K562 (cell line): Measurements from ENCODE around the gene VTCN1. TPM values are rescaled to one million over a fixed set of nuclear protein-coding genes. Genes with fewer than 3 reads are reported as not detected.

Experiments used
- ATAC-seq: fragments of 200-7000 bp; cut with Tn5 transposase; 3 replicates; pipeline ENCODE4 v1.9.1; 2020; ENCODE audit warnings: moderate library complexity
- BruUV-seq: library from RNA; stranded (reverse); fragments of 400-500 nt; replicated peaks from 2 replicates; lab custom pipeline; 2021; lab: Mats Ljungman, UMichigan
- CTCF ChIA-PET: fragments of 300-600 bp; formaldehyde crosslinking; extraction: SDS; loops from one replicate; lab custom pipeline; 2021; ENCODE audit warnings: low intra/inter-chr PET ratio; lab: Yijun Ruan, JAX
- POLR2A ChIA-PET: fragments of 300-600, 350-650 bp; sonication (Branson Sonifier 250); formaldehyde crosslinking; extraction: SDS; loops from one replicate; lab custom pipeline; 2021; ENCODE audit warnings: antibody characterized with exemption, inconsistent platforms; lab: Yijun Ruan, JAX
- DNase-seq, 4 experiments: peaks; one replicate each; pipeline versions ENCODE4 v3.0.0 to v3.0.0-alpha.2; 2011 to 2018; ENCODE audit warnings: low spot score in 3 of 4, mixed read lengths in 3 of 4; ENCODE audit errors: extremely low read depth in 1 of 4
- FAIRE-seq: peaks from 2 replicates; lab custom pipeline; 2011; peaks lifted over from hg19 to GRCh38; lab: Jason Lieb, UNC
- H2AFZ ChIP-seq: 2 replicates; pipeline ENCODE4 v1.6.0; 2011; ENCODE audit warnings: low read depth, low read length, control low read depth, inconsistent platforms
- H3K27ac ChIP-seq: fragments of 200-600 bp; 3 replicates; pipeline ENCODE4 v1.8.0; 2011; ENCODE audit warnings: low read depth, mild to moderate bottlenecking, control low read depth, inconsistent platforms, low read length, moderate library complexity, mixed read lengths; ENCODE audit errors: extremely low read depth
- H3K27me3 ChIP-seq, 2 experiments: fragments of 300-600 bp in 1 of 2; 2 replicates in 1 of 2; 3 replicates in 1 of 2; pipeline versions ENCODE4 v1.6.0 to v1.8.0; 2011; ENCODE audit warnings: inconsistent platforms in 2 of 2, low read length in 2 of 2, mild to moderate bottlenecking in 1 of 2, mixed read lengths in 1 of 2, moderate library complexity in 1 of 2; ENCODE audit not compliant: control insufficient read depth in 2 of 2, insufficient read depth in 2 of 2
- H3K36me3 ChIP-seq: fragments of 300-600 bp; 3 replicates; pipeline ENCODE4 v1.8.0; 2011; ENCODE audit warnings: mild to moderate bottlenecking, low read length, inconsistent platforms; ENCODE audit not compliant: control insufficient read depth, insufficient read depth
- H3K4me1 ChIP-seq, 2 experiments: fragments of 200-600 bp in 1 of 2; replicated peaks in 1 of 2; 2 replicates in 1 of 2; 3 replicates in 1 of 2; pipeline versions ENCODE4 v1.5.1 to v1.8.0; 2011; ENCODE audit warnings: inconsistent platforms in 2 of 2, low read length in 2 of 2, mild to moderate bottlenecking in 1 of 2, mixed read lengths in 1 of 2, moderate library complexity in 1 of 2; ENCODE audit not compliant: control insufficient read depth in 2 of 2, insufficient read depth in 2 of 2
- H3K4me2 ChIP-seq: 2 replicates; pipeline ENCODE4 v1.6.1; 2011; ENCODE audit warnings: low read length, control low read depth, inconsistent platforms, mixed read lengths; ENCODE audit not compliant: insufficient read depth
- H3K4me3 ChIP-seq: fragments of 200-600 bp; sonication (generic), shearing (Covaris generic); 2 replicates; pipeline ENCODE4 v1.5.1; 2016; ENCODE audit warnings: control low read depth, inconsistent platforms
- H3K79me2 ChIP-seq: fragments of 200-600 bp; 3 replicates; pipeline ENCODE4 v1.8.0; 2011; ENCODE audit warnings: low read length, inconsistent platforms; ENCODE audit not compliant: control insufficient read depth, insufficient read depth
- H3K9ac ChIP-seq, 2 experiments: 2 replicates each; pipeline versions ENCODE4 v1.6.0 to v1.6.1; 2011; ENCODE audit warnings: low read depth in 2 of 2, low read length in 2 of 2, control low read depth in 1 of 2, inconsistent platforms in 1 of 2, mild to moderate bottlenecking in 1 of 2, mixed read lengths in 1 of 2; ENCODE audit not compliant: insufficient read depth in 1 of 2
- H3K9me1 ChIP-seq: one replicate; pipeline ENCODE4 v1.6.0; 2011; ENCODE audit warnings: inconsistent platforms, mild to moderate bottlenecking, low read length, moderate library complexity; ENCODE audit not compliant: control insufficient read depth, insufficient read depth
- H3K9me3 ChIP-seq: replicated peaks from 2 replicates; pipeline ENCODE4 v1.5.1; 2011; ENCODE audit warnings: low read depth, low read length, inconsistent platforms; ENCODE audit not compliant: control insufficient read depth, insufficient read depth
- H4K20me1 ChIP-seq: replicated peaks from 2 replicates; pipeline ENCODE4 v1.6.1; 2011; ENCODE audit warnings: low read length, inconsistent platforms, mixed read lengths; ENCODE audit not compliant: control insufficient read depth, insufficient read depth
- E2F8 ChIP-seq: fragments of 450-650 bp; IDR thresholded peaks from 2 replicates; pipeline ENCODE4 v1.7.1; 2018; ENCODE audit warnings: mild to moderate bottlenecking, low read depth; ENCODE audit not compliant: partially characterized antibody
- ELK3 ChIP-seq: fragments of 450-650 bp; formaldehyde crosslinking; IDR thresholded peaks from 2 replicates; pipeline ENCODE4 v1.4.0; 2020; ENCODE audit warnings: mild to moderate bottlenecking
- HMG20B ChIP-seq: fragments of 250-450 bp; sonication (Bioruptor Pico); IDR thresholded peaks from 2 replicates; pipeline ENCODE4 v1.5.0; 2021; ENCODE audit warnings: mild to moderate bottlenecking
- MNT ChIP-seq, 2 experiments: fragments of 450-650 bp; conservative IDR thresholded peaks; 2 replicates each; pipeline ENCODE4 v1.6.1; 2017; ENCODE audit warnings: mild to moderate bottlenecking in 2 of 2, moderate library complexity in 2 of 2
- PHB2 ChIP-seq: fragments of 450-650 bp; IDR thresholded peaks from 2 replicates; pipeline ENCODE4 v1.6.1; 2017; ENCODE audit warnings: low read depth
- STAT5B ChIP-seq: fragments of 250-450 bp; sonication (Bioruptor Pico); IDR thresholded peaks from 2 replicates; pipeline ENCODE4 v1.8.0; 2021; ENCODE audit warnings: mild to moderate bottlenecking, inconsistent platforms
- TAF7 ChIP-seq: fragments of 450-650 bp; IDR thresholded peaks from 2 replicates; pipeline ENCODE4 v1.6.1; 2016; ENCODE audit warnings: missing genetic modification characterization, missing compliant biosample characterization
- TSHZ1 ChIP-seq: fragments of 250-450 bp; sonication (Bioruptor Pico); IDR thresholded peaks from 2 replicates; pipeline ENCODE4 v1.4.0; 2020; ENCODE audit warnings: mild to moderate bottlenecking, moderate library complexity
- WGBS: fragments of 100-300 bp; shearing (Covaris generic); methylation state at CpG from one replicate; pipeline ENCODE4 v1.1.6; 2016; ENCODE audit warnings: low coverage, mixed read lengths; ENCODE audit not compliant: insufficient coverage; ENCODE audit errors: missing lambda C conversion rate; 5-methylcytosine and 5-hydroxymethylcytosine counted together
- in situ Hi-C: fragments of 300-500 bp; cut with MboI; formaldehyde crosslinking; loops from 4 replicates; pipeline ENCODE4 v1.15.0; 2018; ENCODE audit warnings: inconsistent platforms, mixed read lengths
- intact Hi-C: fragments of 100-400 bp; cut with micrococcal nuclease; formaldehyde crosslinking; loops from 2 replicates; pipeline ENCODE4 v1.14.2; 2022
- polyA plus RNA-seq, 8 experiments: library from polyadenylated mRNA; depleted of rRNA in 4 of 8; stranded (reverse) in 5 of 8; unstranded in 3 of 8; fragments of >200 nt; fragmentation: Nextera tagmentation in 2 of 8; fragmentation: Illumina TruSeq in 1 of 8; extraction: Ambion mirVana in 2 of 8; extraction: Trizol in 1 of 8; gene quantifications; 2 replicates each; pipeline versions ENCODE4 v1.2.1 to v1.2.3, GENCODE V29; 2011 to 2014; ENCODE audit warnings: inconsistent platforms in 1 of 8, missing spikeins in 1 of 8
- total RNA-seq, 7 experiments: library from RNA; depleted of rRNA in 6 of 7; stranded (reverse); fragments of >200 nt in 6 of 7; fragmentation: Illumina TruSeq in 2 of 7; extraction: Trizol in 2 of 7; gene quantifications; 2 replicates each; pipeline versions ENCODE4 v1.2.1 to v1.2.3, GENCODE V29; 2011 to 2021; ENCODE audit warnings: low replicate concordance in 1 of 7

The VTCN1 gene
- total and polyA plus RNA-seq, 9 of the 15 experiments (the other 6 are each of a cell fraction or from before 2014, with no cell fraction given): not detected

GRCh38 chr1:117112047-117112717 lies 98.5 kb downstream of the VTCN1 start:
- CTCF ChIA-PET: no interaction called here
- BruUV-seq: no TSS peak
- Histone ChIP-seq H4K20me1 (no peaks in the 10 kb centered on the region), H3K27ac (no peak overlapping the region), H3K9ac (no peak overlapping the region), H3K36me3 (peaks cover 5% of the 10 kb centered on the region; the same call in 1 of the 3 replicates), H3K4me1 (peaks cover 0 to 11% of the 10 kb centered on the region in 2 experiments; a peak in 2 of 5 replicates), H3K4me2 (no peak overlapping the region), H3K9me3 (0 out of 2 replicates have a peak, but pooled peaks cover 2% of the 10 kb centered on the region), H2AFZ (no peak overlapping the region), H3K4me3 (no peak overlapping the region), H3K9me1 (no peaks in the 10 kb centered on the region), H3K27me3 (no peaks in the 10 kb centered on the region), H3K79me2 (no peaks in the 10 kb centered on the region)
- POLR2A ChIA-PET: interaction anchor here (1.4 kb wide), 1 partner anchor 10 kb away, joined by 3 read pairs; no protein-coding TSS in a partner anchor
- intact Hi-C loops (no loop called here), in situ Hi-C loops (no loop called here)
- WGBS: 76% methylated on average over 7 of the region's 7 CpGs
- TF ChIP-seq PHB2 (no peak), TAF7 (no peak), ELK3 (no peak), MNT (conservative IDR thresholded peaks at IDR 0.05) (no peak), E2F8 (no peak), STAT5B (CRISPR knock-in tag) (no peak), TSHZ1 (CRISPR knock-in tag) (no peak), HMG20B (CRISPR knock-in tag) (no peak)
- FAIRE-seq: no peak
- no peak for ATAC-seq
- DNase-seq: no peak
